Coronary artery (tissue), 2 donors: ENCODE measurements around the gene FGFBP3.

ENCODE experiments used
- DNase-seq: peaks from one replicate; pipeline ENCODE4 v3.0.0-alpha.2; 2017; ENCODE audit warnings: low spot score
- H3K27ac ChIP-seq, 2 donors: fragments of 200-600 bp; sonication (generic); one replicate each; pipeline ENCODE4 v1.5.1; 2016 to 2019
- H3K4me3 ChIP-seq: fragments of 200-600 bp; sonication (generic); 2 replicates; pipeline ENCODE4 v1.5.1; 2016; ENCODE audit warnings: mild to moderate bottlenecking, moderate library complexity
- TF ChIP-seq, protein P1 (sequence below): fragments of 200-600 bp; sonication (generic); IDR thresholded peaks from one replicate; pipeline ENCODE4 v1.5.1; 2019; ENCODE audit warnings: antibody characterized with exemption

The FGFBP3 gene, protein sequence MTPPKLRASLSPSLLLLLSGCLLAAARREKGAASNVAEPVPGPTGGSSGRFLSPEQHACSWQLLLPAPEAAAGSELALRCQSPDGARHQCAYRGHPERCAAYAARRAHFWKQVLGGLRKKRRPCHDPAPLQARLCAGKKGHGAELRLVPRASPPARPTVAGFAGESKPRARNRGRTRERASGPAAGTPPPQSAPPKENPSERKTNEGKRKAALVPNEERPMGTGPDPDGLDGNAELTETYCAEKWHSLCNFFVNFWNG

GRCh38 chr10:91909117-91909677 is at the start of gene FGFBP3:
Gene FGFBP3 (minus strand): TSS chr10:91909486. CDS start chr10:91908969, 517 bp downstream.
- TF ChIP-seq, protein P1, sequence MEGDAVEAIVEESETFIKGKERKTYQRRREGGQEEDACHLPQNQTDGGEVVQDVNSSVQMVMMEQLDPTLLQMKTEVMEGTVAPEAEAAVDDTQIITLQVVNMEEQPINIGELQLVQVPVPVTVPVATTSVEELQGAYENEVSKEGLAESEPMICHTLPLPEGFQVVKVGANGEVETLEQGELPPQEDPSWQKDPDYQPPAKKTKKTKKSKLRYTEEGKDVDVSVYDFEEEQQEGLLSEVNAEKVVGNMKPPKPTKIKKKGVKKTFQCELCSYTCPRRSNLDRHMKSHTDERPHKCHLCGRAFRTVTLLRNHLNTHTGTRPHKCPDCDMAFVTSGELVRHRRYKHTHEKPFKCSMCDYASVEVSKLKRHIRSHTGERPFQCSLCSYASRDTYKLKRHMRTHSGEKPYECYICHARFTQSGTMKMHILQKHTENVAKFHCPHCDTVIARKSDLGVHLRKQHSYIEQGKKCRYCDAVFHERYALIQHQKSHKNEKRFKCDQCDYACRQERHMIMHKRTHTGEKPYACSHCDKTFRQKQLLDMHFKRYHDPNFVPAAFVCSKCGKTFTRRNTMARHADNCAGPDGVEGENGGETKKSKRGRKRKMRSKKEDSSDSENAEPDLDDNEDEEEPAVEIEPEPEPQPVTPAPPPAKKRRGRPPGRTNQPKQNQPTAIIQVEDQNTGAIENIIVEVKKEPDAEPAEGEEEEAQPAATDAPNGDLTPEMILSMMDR: no peak
- peak within 1 kb of the TSS; percentile 73 for H3K4me3 ChIP-seq
- DNase-seq: no peak
- H3K27ac ChIP-seq: peak within 1 kb of the TSS; percentile 58 to 79

DNA sequence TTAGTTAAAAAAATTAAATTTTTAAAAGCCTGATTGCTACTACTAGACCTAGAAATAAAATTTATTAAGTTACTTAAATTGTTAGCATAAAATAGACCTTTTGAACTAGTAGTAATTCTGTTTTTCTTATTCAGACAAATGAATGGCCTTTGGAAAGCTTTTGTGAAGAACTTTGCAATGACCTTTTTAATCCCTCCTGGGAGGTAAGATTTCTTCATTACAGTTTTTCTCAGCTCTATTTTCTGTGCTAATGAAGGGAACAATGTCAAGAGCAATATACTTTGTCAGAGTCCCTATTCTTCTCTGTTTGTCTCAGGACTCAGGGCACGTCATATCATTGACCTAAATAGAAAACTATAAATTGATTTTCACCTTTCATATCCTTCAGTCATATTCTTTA is 47.8 kb upstream of the FGFBP3 start:
- DNase-seq: no peak
- TF ChIP-seq, protein P1: no peak
- Histone ChIP-seq H3K27ac (no peak overlapping the region), H3K4me3 (no peak overlapping the region)

DNA sequence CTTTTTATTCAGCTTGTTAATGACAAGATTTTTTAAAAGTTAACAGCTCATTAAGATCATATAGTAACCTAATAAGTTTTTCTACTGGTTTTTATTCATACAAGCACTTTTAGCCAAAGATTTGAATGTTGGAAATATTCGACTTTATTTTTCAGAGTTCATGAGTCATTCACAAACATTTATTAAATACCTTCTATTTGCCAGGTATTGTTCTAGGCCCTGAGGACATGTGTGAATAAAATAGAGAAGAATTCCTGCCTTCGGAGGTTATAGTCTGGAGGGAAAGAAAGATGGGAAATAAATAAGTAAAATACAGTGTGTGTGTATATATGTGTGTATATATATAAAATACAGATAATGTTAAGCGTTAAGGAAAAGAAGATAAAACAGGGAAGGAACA is 45.8 kb upstream of the FGFBP3 start:
- no peak overlapping the region for H3K4me3 ChIP-seq
- no peak overlapping the region for H3K27ac ChIP-seq
- DNase-seq: no peak
- TF ChIP-seq, protein P1: no peak

GRCh38 chr10:91953600-91954160 is 44.4 kb upstream of the FGFBP3 start:
- Histone ChIP-seq H3K27ac (no peak overlapping the region), H3K4me3 (no peak overlapping the region)
- no peak for DNase-seq
- TF ChIP-seq, protein P1: no peak

DNA sequence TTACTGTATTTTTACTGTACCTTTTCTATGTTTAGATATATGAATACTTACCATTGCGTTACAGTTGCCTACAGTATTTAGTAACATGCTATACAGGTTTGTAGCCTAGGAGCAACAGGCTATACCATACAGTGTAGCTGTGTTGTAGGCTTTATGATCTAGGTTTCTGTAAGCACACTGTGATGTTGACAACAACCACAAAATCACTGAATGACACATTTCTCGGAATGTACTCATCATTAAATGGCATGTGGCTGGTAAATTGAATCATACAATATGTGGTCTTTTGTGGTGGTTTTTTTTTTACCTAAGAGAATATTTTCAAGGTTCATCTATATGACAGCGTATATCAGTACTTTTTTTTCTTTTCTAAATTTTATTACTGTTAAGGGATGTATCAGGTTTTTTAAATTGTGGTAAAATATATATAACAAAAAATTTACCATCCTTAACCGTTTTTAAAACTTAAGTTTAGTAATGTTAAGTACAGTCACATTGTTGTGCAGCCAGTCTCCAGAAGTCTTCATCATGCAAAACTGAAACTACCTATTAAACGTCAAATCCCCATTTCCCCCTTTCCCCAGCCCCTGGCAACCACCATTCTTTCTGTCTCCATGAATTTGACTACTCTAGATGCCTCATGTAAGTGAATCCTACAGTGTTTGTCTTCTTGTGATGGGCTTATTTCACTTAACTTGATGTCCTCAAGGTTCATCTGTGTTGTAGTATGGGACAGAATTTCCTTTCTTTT is 35.8 kb upstream of the FGFBP3 start:
- no peak overlapping the region for H3K4me3 ChIP-seq
- TF ChIP-seq, protein P1: no peak
- DNase-seq: no peak

GRCh38 chr10:91941426-91941825 is 32.1 kb upstream of the FGFBP3 start:
- no peak overlapping the region for H3K27ac ChIP-seq
- DNase-seq: no peak
- TF ChIP-seq, protein P1: no peak
- no peak overlapping the region for H3K4me3 ChIP-seq

More for the DNA sequence above, 35.8 kb upstream of the FGFBP3 start:
- H3K27ac ChIP-seq: no peak overlapping the region
